GM12878 (cell line): ENCODE measurements around the gene NUDT5. TPM values are rescaled to one million over a fixed set of nuclear protein-coding genes. Genes with fewer than 3 reads are reported as not detected.

ENCODE experiments used
- EZH2 ChIP-seq: IDR thresholded peaks from 2 replicates; pipeline ENCODE4 v1.6.1; 2012; ENCODE audit warnings: low read depth, mild to moderate bottlenecking, control low read depth, inconsistent platforms, low read length, borderline replicate concordance; ENCODE audit not compliant: control insufficient read depth
- MTA2 ChIP-seq: fragments of 450-650 bp; IDR thresholded peaks from 2 replicates; pipeline ENCODE4 v1.6.1; 2016; ENCODE audit warnings: low read depth, mild to moderate bottlenecking, moderate library complexity
- MXI1 ChIP-seq: fragments of 150-350 bp; IDR thresholded peaks from 2 replicates; pipeline ENCODE4 v1.6.1; 2011; ENCODE audit warnings: low read depth, mild to moderate bottlenecking, inconsistent platforms, low read length, improper control_type of control experiment
- NBN ChIP-seq: fragments of 450-650 bp; IDR thresholded peaks from 2 replicates; pipeline ENCODE4 v1.6.1; 2016
- RAD21 ChIP-seq: IDR thresholded peaks from 2 replicates; pipeline ENCODE4 v1.6.1; 2011; ENCODE audit warnings: mild to moderate bottlenecking, low read depth, low read length, moderate library complexity; ENCODE audit not compliant: insufficient read depth
- SIN3A ChIP-seq: IDR thresholded peaks from 2 replicates; pipeline ENCODE4 v1.6.1; 2012; ENCODE audit warnings: low read depth, low read length, improper control_type of control experiment
- SMC3 ChIP-seq: IDR thresholded peaks from 2 replicates; pipeline ENCODE4 v1.6.1; 2011; ENCODE audit warnings: low read length, improper control_type of control experiment, borderline replicate concordance
- YBX1 ChIP-seq: fragments of 450-650 bp; IDR thresholded peaks from 2 replicates; pipeline ENCODE4 v1.6.1; 2016; ENCODE audit warnings: antibody characterized with exemption
- polyA plus RNA-seq, 11 experiments: library from polyadenylated mRNA; depleted of rRNA in 4 of 11; unstranded in 6 of 11; stranded (reverse) in 5 of 11; fragments of >200 nt; fragmentation: Nextera tagmentation in 4 of 11; fragmentation: Illumina TruSeq in 1 of 11; extraction: Ambion mirVana in 4 of 11; extraction: Trizol in 1 of 11; gene quantifications; 1 replicate in 1 of 11; 2 replicates in 10 of 11; pipeline versions ENCODE4 v1.2.1 to v1.2.3, GENCODE V29; 2011 to 2016; ENCODE audit warnings: inconsistent platforms in 2 of 11, missing spikeins in 2 of 11, low read depth in 1 of 11
- total RNA-seq, 4 experiments: library from RNA; depleted of rRNA in 3 of 4; stranded (reverse); fragments of >200 nt in 3 of 4; fragmentation: Illumina TruSeq in 1 of 4; extraction: Trizol in 1 of 4; gene quantifications; 2 replicates each; pipeline versions ENCODE4 v1.2.1 to v1.2.3, GENCODE V29; 2013 to 2021
- TF ChIP-seq, protein P1 (sequence below): fragments of 450-650 bp; IDR thresholded peaks from 2 replicates; pipeline ENCODE4 v1.6.1; 2016; ENCODE audit warnings: mild to moderate bottlenecking, moderate library complexity, borderline replicate concordance
- TF ChIP-seq, protein P2 (sequence below), 3 experiments: IDR thresholded peaks in 2 of 3; conservative IDR thresholded peaks in 1 of 3; 2 replicates each; pipeline ENCODE4 v1.5.1; 2011; ENCODE audit warnings: low read depth in 3 of 3, low read length in 3 of 3, mild to moderate bottlenecking in 3 of 3, control low read depth in 2 of 3, moderate library complexity in 2 of 3, inconsistent platforms in 1 of 3, mixed read lengths in 1 of 3; ENCODE audit not compliant: control insufficient read depth in 2 of 3, insufficient read depth in 1 of 3; ENCODE audit errors: extremely low read depth in 1 of 3

Gene NUDT5
- total and polyA plus RNA-seq, 10 of the 15 experiments (the other 5 are each of a cell fraction or from before 2014, with no cell fraction given): 74.1 to 345 (median 153) TPM

DNA sequence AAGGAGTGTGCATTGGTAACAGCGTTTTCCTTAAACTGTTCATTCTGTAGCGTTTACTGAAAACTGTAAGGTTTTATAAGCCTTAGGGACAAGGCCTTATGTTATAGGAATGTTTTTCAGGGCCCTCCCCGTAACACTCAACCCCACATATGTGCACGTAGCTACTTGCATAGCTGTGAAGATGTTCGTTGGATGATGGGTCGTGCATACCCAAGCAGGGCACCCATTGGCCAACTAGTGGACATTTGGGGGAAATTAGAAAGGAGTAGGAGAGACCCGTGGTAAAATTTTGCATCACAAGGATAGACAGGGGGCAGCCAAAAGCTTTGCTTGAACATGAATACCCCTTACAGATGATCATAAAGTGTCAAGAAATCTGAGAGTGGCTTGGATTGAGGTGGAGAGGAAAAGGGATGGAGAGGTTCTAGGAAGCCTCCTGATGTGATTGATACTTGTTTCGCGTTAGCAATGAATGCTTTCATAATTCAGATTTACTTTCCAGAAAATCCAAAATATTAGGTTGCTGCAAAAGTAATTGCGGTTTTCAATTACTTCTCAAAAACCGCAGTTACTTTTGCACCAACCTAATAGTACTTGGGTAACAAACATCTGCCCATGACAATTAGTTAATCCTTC lies 65.3 kb downstream of the NUDT5 start (continued):
- TF ChIP-seq, protein P1, sequence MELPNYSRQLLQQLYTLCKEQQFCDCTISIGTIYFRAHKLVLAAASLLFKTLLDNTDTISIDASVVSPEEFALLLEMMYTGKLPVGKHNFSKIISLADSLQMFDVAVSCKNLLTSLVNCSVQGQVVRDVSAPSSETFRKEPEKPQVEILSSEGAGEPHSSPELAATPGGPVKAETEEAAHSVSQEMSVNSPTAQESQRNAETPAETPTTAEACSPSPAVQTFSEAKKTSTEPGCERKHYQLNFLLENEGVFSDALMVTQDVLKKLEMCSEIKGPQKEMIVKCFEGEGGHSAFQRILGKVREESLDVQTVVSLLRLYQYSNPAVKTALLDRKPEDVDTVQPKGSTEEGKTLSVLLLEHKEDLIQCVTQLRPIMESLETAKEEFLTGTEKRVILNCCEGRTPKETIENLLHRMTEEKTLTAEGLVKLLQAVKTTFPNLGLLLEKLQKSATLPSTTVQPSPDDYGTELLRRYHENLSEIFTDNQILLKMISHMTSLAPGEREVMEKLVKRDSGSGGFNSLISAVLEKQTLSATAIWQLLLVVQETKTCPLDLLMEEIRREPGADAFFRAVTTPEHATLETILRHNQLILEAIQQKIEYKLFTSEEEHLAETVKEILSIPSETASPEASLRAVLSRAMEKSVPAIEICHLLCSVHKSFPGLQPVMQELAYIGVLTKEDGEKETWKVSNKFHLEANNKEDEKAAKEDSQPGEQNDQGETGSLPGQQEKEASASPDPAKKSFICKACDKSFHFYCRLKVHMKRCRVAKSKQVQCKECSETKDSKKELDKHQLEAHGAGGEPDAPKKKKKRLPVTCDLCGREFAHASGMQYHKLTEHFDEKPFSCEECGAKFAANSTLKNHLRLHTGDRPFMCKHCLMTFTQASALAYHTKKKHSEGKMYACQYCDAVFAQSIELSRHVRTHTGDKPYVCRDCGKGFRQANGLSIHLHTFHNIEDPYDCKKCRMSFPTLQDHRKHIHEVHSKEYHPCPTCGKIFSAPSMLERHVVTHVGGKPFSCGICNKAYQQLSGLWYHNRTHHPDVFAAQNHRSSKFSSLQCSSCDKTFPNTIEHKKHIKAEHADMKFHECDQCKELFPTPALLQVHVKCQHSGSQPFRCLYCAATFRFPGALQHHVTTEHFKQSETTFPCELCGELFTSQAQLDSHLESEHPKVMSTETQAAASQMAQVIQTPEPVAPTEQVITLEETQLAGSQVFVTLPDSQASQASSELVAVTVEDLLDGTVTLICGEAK: no peak
- no peak for TF ChIP-seq MTA2
- no peak for TF ChIP-seq EZH2
- peak; percentile 23 for TF ChIP-seq SMC3
- TF ChIP-seq SIN3A: 0 out of 2 replicates have a peak, but pooled peaks have one; percentile 21
- TF ChIP-seq RAD21: peak; percentile 61
- TF ChIP-seq MXI1: peak; percentile 69
- 0 out of 2 replicates have a peak, but pooled peaks have one; percentile 44 for TF ChIP-seq NBN
- TF ChIP-seq, protein P2, sequence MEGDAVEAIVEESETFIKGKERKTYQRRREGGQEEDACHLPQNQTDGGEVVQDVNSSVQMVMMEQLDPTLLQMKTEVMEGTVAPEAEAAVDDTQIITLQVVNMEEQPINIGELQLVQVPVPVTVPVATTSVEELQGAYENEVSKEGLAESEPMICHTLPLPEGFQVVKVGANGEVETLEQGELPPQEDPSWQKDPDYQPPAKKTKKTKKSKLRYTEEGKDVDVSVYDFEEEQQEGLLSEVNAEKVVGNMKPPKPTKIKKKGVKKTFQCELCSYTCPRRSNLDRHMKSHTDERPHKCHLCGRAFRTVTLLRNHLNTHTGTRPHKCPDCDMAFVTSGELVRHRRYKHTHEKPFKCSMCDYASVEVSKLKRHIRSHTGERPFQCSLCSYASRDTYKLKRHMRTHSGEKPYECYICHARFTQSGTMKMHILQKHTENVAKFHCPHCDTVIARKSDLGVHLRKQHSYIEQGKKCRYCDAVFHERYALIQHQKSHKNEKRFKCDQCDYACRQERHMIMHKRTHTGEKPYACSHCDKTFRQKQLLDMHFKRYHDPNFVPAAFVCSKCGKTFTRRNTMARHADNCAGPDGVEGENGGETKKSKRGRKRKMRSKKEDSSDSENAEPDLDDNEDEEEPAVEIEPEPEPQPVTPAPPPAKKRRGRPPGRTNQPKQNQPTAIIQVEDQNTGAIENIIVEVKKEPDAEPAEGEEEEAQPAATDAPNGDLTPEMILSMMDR (IDR thresholded peaks at IDR 0.05 in 2 of 3, conservative IDR thresholded peaks at IDR 0.05 in 1 of 3; ENCODE audit: control insufficient read depth in 2 of 3, extremely low read depth in 1 of 3, insufficient read depth in 1 of 3, low read depth in 3 of 3, low read length in 3 of 3): peak; percentile 48 to 75 (median 58)
- TF ChIP-seq YBX1: no peak
